Smooth muscle cell (in vitro differentiated cells): ENCODE measurements around the gene C19orf12. TPM values are rescaled to one million over a fixed set of nuclear protein-coding genes. Genes with fewer than 3 reads are reported as not detected.

Experiments used
- DNase-seq: peaks from one replicate; lab custom pipeline; 2025; ENCODE audit not compliant: unreplicated experiment; lab: John Stamatoyannopoulos, UW
- H2AFZ ChIP-seq: fragments of 200-600 bp; sonication (generic); 2 replicates; pipeline ENCODE4 v1.6.0; 2016; ENCODE audit warnings: antibody characterized with exemption, low read depth, mild to moderate bottlenecking
- H3F3A ChIP-seq: fragments of 200-600 bp; sonication (generic); 2 replicates; pipeline ENCODE4 v1.6.0; 2017; ENCODE audit warnings: antibody characterized with exemption, low read depth
- H3K27ac ChIP-seq: fragments of 200-600 bp; sonication (generic); 2 replicates; pipeline ENCODE4 v1.5.1; 2016; ENCODE audit warnings: low read depth, mild to moderate bottlenecking
- H3K27me3 ChIP-seq: fragments of 200-600 bp; sonication (generic); 2 replicates; pipeline ENCODE4 v1.6.1; 2016; ENCODE audit warnings: low read depth, mild to moderate bottlenecking
- H3K36me3 ChIP-seq: fragments of 200-600 bp; sonication (generic); 2 replicates; pipeline ENCODE4 v1.5.1; 2016; ENCODE audit warnings: low read depth
- H3K4me1 ChIP-seq: fragments of 200-600 bp; sonication (generic); 2 replicates; pipeline ENCODE4 v1.5.1; 2016; ENCODE audit warnings: low read depth
- H3K4me2 ChIP-seq: fragments of 200-600 bp; sonication (generic); 2 replicates; pipeline ENCODE4 v1.6.0; 2016; ENCODE audit warnings: mild to moderate bottlenecking
- H3K4me3 ChIP-seq: fragments of 200-600 bp; sonication (generic); 2 replicates; pipeline ENCODE4 v1.5.1; 2016; ENCODE audit warnings: mild to moderate bottlenecking
- H3K79me2 ChIP-seq: fragments of 200-600 bp; sonication (generic); 2 replicates; pipeline ENCODE4 v1.6.0; 2016; ENCODE audit warnings: low read depth, mild to moderate bottlenecking
- H3K9ac ChIP-seq: fragments of 200-600 bp; sonication (generic); 2 replicates; pipeline ENCODE4 v1.6.0; 2016; ENCODE audit warnings: low read depth
- H3K9me3 ChIP-seq: fragments of 200-600 bp; sonication (generic); replicated peaks from 2 replicates; pipeline ENCODE4 v1.5.1; 2016; ENCODE audit warnings: low read depth
- H4K20me1 ChIP-seq: fragments of 200-600 bp; sonication (generic); 2 replicates; pipeline ENCODE4 v1.6.0; 2016; ENCODE audit warnings: low read depth
- CTCF ChIP-seq: fragments of 200-600 bp; sonication (generic); IDR thresholded peaks from 2 replicates; pipeline ENCODE4 v1.5.1; 2017; ENCODE audit warnings: borderline replicate concordance, mild to moderate bottlenecking, antibody characterized with exemption; ENCODE audit not compliant: insufficient read depth, poor library complexity, severe bottlenecking
- WGBS: methylation state at CpG from one replicate; pipeline ENCODE4 v1.1.7; 2016; ENCODE audit warnings: low lambda C conversion rate; 5-methylcytosine and 5-hydroxymethylcytosine counted together
- polyA plus RNA-seq: library from polyadenylated mRNA; unstranded; fragments of >200 nt; fragmentation: Nextera tagmentation; extraction: Ambion mirVana; gene quantifications from 2 replicates; pipeline ENCODE4 v1.2.1, GENCODE V29; 2016
- total RNA-seq: library from RNA; depleted of rRNA; stranded (reverse); fragments of >200 nt; gene quantifications from 2 replicates; pipeline ENCODE4 v1.2.3, GENCODE V29; 2014

Gene C19orf12
- total and polyA plus RNA-seq, 2 experiments from 2014 or later, result 22.7 to 30.0 TPM

GRCh38 chr19:29704562-29705558 is 10.2 kb downstream of the C19orf12 start:
- no peak for DNase-seq
- H3K4me3 ChIP-seq, result no peak overlapping the region
- H3K27ac ChIP-seq, result no peak overlapping the region
- peaks cover 4% of the 10 kb centered on the region for H3K79me2 ChIP-seq
- no peaks in the 10 kb centered on the region for H3K4me1 ChIP-seq
- H3K4me2 ChIP-seq, result no peak overlapping the region
- WGBS, result 97% methylated on average over 14 of the region's 14 CpGs
- no peaks in the 10 kb centered on the region for H3K36me3 ChIP-seq
- TF ChIP-seq CTCF, result no peak
- H3K9ac ChIP-seq, result no peak overlapping the region
- H3K27me3 ChIP-seq, result no peaks in the 10 kb centered on the region
- H2AFZ ChIP-seq, result no peak overlapping the region
- H4K20me1 ChIP-seq, result peaks cover 29% of the 10 kb centered on the region
- H3K9me3 ChIP-seq, result no peaks in the 10 kb centered on the region
- H3F3A ChIP-seq, result no peaks in the 10 kb centered on the region

- DNase-seq, result no peak
- no peak for TF ChIP-seq CTCF
- 96% methylated on average over 9 of the region's 9 CpGs for WGBS
- Histone ChIP-seq H3F3A (no peaks in the 10 kb centered on the region), H3K27me3 (no peaks in the 10 kb centered on the region), H3K79me2 (no peaks in the 10 kb centered on the region), H3K4me2 (no peak overlapping the region), H3K9me3 (no peaks in the 10 kb centered on the region), H2AFZ (no peak overlapping the region), H3K4me1 (no peaks in the 10 kb centered on the region), H3K27ac (no peak overlapping the region), H3K36me3 (no peaks in the 10 kb centered on the region), H3K9ac (no peak overlapping the region), H4K20me1 (peaks cover 10% of the 10 kb centered on the region), H3K4me3 (no peak overlapping the region)
These were observed 12.1 kb downstream of the C19orf12 start for GRCh38 chr19:29702963-29703320.

GRCh38 chr19:29702161-29702962 is 12.7 kb downstream of the C19orf12 start:
- H3K36me3 ChIP-seq, result no peaks in the 10 kb centered on the region
- TF ChIP-seq CTCF, result no peak
- no peaks in the 10 kb centered on the region for H3K4me1 ChIP-seq
- H3K9ac ChIP-seq, result no peak overlapping the region
- H3K9me3 ChIP-seq, result no peaks in the 10 kb centered on the region
- H4K20me1 ChIP-seq, result peaks cover 9% of the 10 kb centered on the region
- WGBS, result 95% methylated on average over 30 of the region's 30 CpGs
- H3K27ac ChIP-seq, result no peak overlapping the region
- no peak overlapping the region for H3K4me3 ChIP-seq
- no peaks in the 10 kb centered on the region for H3K79me2 ChIP-seq
- H3K4me2 ChIP-seq, result no peak overlapping the region
- no peaks in the 10 kb centered on the region for H3F3A ChIP-seq
- H3K27me3 ChIP-seq, result no peaks in the 10 kb centered on the region
- DNase-seq, result no peak
- no peak overlapping the region for H2AFZ ChIP-seq
